Measurements from ENCODE around the gene PRR7.
A peak's percentile ranks its signal among the peaks of the same experiment; 100 is the strongest.

Gene PRR7

DNA sequence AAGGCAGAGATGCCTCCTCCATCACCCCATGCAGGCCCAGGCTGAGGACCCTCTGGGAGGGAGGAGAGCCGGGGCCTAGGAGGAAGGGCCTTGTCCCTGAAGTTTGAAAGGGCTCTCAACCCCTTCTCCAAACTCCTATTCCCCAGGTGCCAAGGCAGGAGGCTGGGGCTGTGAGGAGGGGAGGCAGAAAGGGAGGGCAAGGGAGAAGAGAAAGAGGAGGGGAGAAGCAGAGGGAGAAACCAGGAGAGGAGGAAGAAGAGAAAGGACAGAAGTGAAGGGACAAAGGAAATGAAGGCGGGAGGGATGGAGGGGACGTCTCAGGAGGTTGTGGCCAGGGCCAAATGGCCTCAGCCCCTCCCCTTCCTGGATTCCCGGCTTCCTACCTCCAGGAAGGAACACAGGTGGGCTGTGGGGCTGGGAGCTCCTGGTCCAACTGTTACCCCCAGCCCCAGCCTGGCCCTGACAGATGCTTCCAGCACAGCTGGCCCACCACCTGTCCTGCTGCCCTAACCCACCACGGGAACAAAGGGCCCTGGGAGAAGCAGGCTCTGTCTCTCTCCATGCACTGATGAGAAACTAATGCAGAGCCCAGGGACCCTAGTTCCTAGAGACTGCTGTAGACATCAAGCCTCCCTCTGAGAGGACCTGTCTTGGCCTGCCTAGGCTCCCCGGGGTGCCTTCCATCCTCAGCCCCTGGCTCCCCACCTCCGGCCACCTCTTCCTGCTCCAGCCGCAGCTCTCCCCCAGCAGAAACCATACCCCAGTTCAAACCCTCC is 23.3 kb downstream of the PRR7 start:
- TF ChIP-seq, protein P1, sequence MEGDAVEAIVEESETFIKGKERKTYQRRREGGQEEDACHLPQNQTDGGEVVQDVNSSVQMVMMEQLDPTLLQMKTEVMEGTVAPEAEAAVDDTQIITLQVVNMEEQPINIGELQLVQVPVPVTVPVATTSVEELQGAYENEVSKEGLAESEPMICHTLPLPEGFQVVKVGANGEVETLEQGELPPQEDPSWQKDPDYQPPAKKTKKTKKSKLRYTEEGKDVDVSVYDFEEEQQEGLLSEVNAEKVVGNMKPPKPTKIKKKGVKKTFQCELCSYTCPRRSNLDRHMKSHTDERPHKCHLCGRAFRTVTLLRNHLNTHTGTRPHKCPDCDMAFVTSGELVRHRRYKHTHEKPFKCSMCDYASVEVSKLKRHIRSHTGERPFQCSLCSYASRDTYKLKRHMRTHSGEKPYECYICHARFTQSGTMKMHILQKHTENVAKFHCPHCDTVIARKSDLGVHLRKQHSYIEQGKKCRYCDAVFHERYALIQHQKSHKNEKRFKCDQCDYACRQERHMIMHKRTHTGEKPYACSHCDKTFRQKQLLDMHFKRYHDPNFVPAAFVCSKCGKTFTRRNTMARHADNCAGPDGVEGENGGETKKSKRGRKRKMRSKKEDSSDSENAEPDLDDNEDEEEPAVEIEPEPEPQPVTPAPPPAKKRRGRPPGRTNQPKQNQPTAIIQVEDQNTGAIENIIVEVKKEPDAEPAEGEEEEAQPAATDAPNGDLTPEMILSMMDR (IDR thresholded peaks at IDR 0.05; ENCODE audit: extremely low read depth, insufficient read depth, missing control alignments): no peak
- in situ Hi-C loops (cut with MboI; ENCODE audit: low pct_unique_long_range_greater_than_20kb, low sequenced_read_pairs, unreplicated experiment): no loop called here
- no peak for DNase-seq (ENCODE audit: low spot score)

DNA sequence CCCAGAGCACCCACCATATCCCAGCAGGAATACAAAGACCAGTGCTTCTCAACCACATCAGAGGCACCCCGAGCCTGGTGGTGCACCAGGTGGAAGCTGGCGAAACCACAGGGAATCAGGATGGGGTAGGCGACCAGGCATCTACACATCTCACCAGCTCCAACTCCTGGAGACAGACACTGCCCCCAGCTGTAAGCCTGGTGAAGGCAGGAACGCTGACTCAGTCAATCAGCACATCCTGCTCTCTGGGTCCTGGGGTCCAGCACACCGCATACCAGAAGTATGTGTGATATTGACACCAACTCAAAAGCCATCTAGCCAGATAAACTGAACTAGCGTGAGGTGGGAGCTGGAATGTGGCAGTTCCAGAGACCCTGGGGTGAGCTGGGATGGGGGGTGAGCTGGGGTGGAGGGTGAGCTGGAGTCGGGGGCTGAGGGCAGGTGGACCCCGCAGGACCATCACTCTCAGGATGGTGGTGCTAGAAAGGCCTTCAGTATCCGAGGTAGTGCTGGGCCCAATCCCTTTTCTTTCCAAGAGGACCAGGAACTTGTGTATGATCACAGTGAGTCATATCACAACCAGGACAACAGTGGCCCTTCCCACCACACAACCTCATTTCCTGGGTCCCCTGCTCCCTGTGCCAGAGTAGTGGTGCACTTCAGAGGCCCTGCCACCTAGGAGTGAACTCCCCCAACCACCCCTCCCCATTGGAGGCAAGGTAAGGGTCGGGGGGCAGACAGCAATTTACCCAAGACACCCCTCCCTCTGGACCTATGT is 24.3 kb downstream of the PRR7 start:
- in situ Hi-C loops (cut with MboI; ENCODE audit: low pct_unique_long_range_greater_than_20kb, low sequenced_read_pairs, unreplicated experiment): no loop called here
- DNase-seq (ENCODE audit: low spot score): no peak
- TF ChIP-seq, protein P1 (IDR thresholded peaks at IDR 0.05; ENCODE audit: extremely low read depth, insufficient read depth, missing control alignments): no peak

DNA sequence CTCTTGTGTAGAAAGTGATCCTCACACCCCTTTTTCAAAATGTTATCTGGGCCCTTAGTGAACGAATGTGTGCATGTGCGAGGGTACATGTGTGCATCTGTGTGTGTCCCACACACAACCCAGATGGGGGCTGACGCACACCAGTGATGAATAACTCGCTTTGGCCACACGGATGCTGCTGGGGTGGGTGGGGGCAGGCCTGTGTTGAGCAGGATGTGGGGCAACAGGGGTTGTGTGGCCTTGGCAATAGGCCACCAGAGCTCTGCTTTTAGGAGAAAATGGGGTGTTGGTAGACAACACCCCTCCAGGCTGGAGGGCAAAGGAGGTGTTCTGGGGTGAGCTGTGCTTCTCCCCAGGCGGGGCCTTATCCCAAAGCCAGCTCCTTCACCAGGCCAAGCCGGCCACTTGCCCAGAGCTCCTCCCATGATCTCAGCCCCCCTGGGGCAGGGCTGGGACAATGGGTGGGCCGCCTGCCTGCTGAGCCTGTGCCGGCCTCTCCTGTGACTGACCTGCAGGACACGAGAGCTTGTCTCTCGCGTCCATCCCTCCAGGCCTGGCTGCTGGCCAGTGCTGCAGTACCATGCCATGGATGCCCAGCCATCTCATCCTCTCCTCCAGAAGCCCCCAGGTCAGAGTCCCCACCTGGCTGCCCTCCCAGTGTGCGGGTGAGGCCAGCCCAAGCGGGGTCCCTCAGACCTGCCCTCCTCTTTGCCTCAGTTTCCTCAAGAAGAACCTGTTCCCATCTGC is 25.2 kb downstream of the PRR7 start:
- TF ChIP-seq, protein P1 (IDR thresholded peaks at IDR 0.05; ENCODE audit: extremely low read depth, insufficient read depth, missing control alignments): no peak
- in situ Hi-C loops (cut with MboI; ENCODE audit: low pct_unique_long_range_greater_than_20kb, low sequenced_read_pairs, unreplicated experiment): no loop called here
- DNase-seq (ENCODE audit: low spot score): peak; percentile 33

DNA sequence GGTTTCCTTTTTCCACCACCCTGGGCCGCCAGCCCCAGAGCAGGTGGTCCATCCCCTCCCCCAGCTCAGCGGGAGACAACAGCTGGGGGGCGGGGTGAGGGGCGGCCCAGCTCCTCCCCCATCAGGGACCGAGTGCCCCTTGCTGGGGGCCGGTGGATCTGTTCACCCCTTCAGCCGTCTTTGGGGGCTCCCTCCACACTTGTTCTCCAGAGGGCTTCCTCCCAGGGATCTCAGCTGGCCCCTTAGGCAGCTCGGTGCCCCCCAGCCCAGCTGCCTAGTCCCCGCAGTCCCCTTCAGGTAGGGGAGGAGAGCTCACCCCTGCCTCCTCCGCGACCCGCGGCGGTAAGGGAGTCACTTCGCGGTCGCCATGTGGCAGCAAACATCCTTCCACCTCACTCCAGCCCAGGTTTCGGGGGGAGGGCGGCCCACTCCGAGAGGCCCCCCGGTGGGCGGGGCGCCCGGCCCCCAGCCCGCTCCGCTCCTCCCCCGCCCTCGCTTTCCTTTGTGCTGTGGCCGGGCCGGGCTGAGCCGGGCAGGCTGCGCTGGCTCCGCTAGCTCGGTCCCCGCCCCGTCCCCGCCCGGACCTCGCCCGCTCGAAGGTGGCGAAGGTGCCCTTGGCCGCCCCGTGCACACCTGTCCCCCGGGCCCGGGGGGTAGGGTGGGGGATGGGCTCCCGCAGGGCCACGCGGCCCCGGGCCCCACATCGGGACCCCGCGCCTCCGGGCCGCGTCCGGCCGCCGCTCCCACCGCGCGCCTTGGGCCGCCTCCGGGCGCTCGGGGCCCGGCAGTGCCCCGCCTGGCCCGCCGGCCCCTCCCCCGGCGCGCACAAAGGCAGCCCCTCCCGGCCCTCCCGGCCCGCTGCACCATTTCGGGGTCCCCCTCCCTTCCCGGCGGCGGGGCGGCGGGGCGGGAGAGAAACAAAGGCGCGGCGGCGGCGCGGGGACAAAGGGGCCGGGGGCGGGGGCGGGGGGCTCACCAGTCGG is 26.1 kb downstream of the PRR7 start:
- in situ Hi-C loops (cut with MboI; ENCODE audit: low pct_unique_long_range_greater_than_20kb, low sequenced_read_pairs, unreplicated experiment): no loop called here
- peak; percentile 95 for DNase-seq (ENCODE audit: low spot score)
- TF ChIP-seq, protein P1 (IDR thresholded peaks at IDR 0.05; ENCODE audit: extremely low read depth, insufficient read depth, missing control alignments): no peak

DNA sequence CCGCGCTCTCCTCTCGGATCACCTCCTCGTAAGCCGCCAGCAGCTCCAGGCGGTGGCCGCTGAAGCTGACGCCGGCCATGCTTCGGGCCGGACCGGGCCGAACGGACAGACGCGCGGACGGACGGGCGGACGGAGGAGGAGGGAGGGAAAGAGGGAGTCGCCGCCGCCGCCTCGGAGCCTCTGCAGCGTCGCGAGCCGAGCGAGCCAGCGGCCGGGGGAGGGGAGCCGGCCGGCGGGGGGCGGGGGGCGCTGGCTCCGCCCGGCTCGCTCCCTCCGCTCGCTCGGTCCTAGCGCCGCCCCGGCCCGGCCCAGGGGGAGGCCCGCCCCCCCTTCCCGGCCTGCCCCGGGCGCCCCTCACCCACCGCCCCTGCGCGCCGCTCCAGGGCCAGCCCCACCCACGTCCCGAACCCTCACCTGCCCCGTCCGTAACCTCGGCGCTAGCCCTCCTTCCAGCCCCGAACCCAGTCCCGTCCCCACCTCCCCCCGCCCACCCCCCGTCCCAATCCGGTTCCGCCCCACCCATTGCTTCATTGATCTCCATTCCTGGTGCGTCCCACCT is 26.9 kb downstream of the PRR7 start, which contains the start of gene DBN1:
TSS of gene DBN1 (minus strand) at position 192 of the 559 bp plus-strand sequence. CDS start at position 79, 113 bp downstream.
- in situ Hi-C loops (cut with MboI; ENCODE audit: low pct_unique_long_range_greater_than_20kb, low sequenced_read_pairs, unreplicated experiment): no loop called here
- TF ChIP-seq, protein P1 (IDR thresholded peaks at IDR 0.05; ENCODE audit: extremely low read depth, insufficient read depth, missing control alignments): no peak
- peak; percentile 96 for DNase-seq (ENCODE audit: low spot score)

Measured in GM13977 (cell line).